Stimulated activated CD4-positive, alpha-beta T cell treated with anti-CD3 and anti-CD28 coated beads, Interleukin-2, amount 100 ng/mL, for 48 hours (primary cell): Measurements from ENCODE around the gene MYO5B.

Experiments used
- DNase-seq, 2 donors: peaks; one replicate each; pipeline ENCODE4 v3.0.0-alpha.2; 2020

The MYO5B gene

GRCh38 chr18:50143886-50144285 lies 51.1 kb downstream of the MYO5B start:
- DNase-seq: no peak

GRCh38 chr18:50143294-50143693 lies 51.7 kb downstream of the MYO5B start:
- DNase-seq: no peak

GRCh38 chr18:50142441-50143120 lies 52.4 kb downstream of the MYO5B start:
- no peak for DNase-seq

GRCh38 chr18:50138181-50139064 lies 56.5 kb downstream of the MYO5B start:
- no peak for DNase-seq

GRCh38 chr18:50135903-50136302 lies 59.0 kb downstream of the MYO5B start:
- DNase-seq: no peak

GRCh38 chr18:50133526-50133925 lies 61.4 kb downstream of the MYO5B start:
- no peak for DNase-seq

GRCh38 chr18:50131591-50131990 lies 63.4 kb downstream of the MYO5B start:
- DNase-seq: no peak

GRCh38 chr18:50128506-50129271 lies 66.3 kb downstream of the MYO5B start:
- no peak for DNase-seq

GRCh38 chr18:50127516-50128210 lies 67.3 kb downstream of the MYO5B start:
- no peak for DNase-seq

- DNase-seq: no peak
Measured at GRCh38 chr18:50126471-50126870, 68.5 kb downstream of the MYO5B start.

- no peak for DNase-seq
Measured at GRCh38 chr18:50125456-50125855, 69.5 kb downstream of the MYO5B start.

GRCh38 chr18:50119296-50119695 lies 75.7 kb downstream of the MYO5B start:
- DNase-seq: no peak

- no peak for DNase-seq
Measured at GRCh38 chr18:50117863-50118262, 77.1 kb downstream of the MYO5B start.

- DNase-seq: no peak
Measured at GRCh38 chr18:50115095-50115494, 79.9 kb downstream of the MYO5B start.

- no peak for DNase-seq
Measured at GRCh38 chr18:50114448-50114847, 80.5 kb downstream of the MYO5B start.

- DNase-seq: no peak
Measured at GRCh38 chr18:50113726-50114125, 81.2 kb downstream of the MYO5B start.

GRCh38 chr18:50111398-50111797 lies 83.5 kb downstream of the MYO5B start:
- DNase-seq: no peak

- no peak for DNase-seq
Measured at GRCh38 chr18:50107468-50107977, 87.4 kb downstream of the MYO5B start.

- no peak for DNase-seq
Measured at GRCh38 chr18:50105027-50105426, 89.9 kb downstream of the MYO5B start.

- DNase-seq: no peak
Measured at GRCh38 chr18:50104421-50104820, 90.5 kb downstream of the MYO5B start.

- DNase-seq: no peak
Measured at GRCh38 chr18:50099725-50100407, 95.1 kb downstream of the MYO5B start.

- no peak for DNase-seq
Measured at GRCh38 chr18:50097702-50098101, 97.2 kb downstream of the MYO5B start.
